ENCODE data around the gene PABPC1L. TPM values are rescaled to one million over a fixed set of nuclear protein-coding genes. Genes with fewer than 3 reads are reported as not detected.

Gene PABPC1L
- total RNA-seq, 1 experiment from 2014 or later: 90.7 TPM

DNA sequence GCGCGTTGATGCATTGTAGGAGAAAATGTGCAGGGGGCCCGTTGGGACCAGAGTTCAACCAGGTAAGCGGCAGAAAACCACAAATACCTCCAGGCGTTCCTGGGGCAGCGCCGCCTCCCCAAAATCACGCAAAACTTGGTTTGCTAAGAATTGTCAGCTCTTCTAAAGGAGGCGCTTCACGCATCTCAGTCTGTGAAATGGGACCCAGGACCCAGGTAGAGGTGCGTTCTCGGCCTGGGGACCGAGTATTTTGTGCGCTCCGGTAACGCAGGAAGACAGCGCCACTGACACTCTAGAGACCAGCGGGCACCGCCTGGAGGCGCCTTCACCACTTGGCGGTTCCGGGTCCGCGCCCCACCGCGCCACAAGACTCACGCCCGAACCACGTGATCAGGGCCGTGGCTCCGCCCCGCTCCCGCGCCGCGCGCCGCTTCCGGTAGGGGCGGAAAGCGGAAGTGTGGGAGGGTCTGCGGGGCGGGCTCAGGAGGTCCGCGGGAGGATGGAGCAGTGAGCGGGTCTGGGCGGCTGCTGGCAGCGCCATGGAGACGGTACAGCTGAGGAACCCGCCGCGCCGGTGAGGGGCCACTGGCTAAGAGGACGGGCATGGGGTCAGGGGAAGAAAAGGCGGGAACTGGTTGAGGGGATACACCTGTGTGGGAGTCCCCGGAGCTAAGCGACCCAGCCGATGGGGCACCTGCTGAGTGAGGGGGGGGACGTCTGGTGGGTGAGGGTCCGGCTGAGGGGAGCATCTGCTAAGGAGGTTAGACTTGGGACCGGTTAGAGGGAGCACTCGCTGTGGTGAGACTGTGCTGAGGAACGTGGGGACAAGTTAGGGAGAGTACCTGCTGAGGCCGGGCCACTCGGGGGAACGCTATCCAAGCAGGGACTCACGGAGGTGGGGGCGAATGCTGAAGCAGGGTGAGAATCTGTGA is 56.4 kb downstream of the PABPC1L start, which contains the start of gene STK4 (continued):
- TF ChIP-seq PRDM15 (CRISPR knock-in tag; IDR thresholded peaks at IDR 0.05): no peak
- no peak for TF ChIP-seq TEAD4 (CRISPR knock-in tag; IDR thresholded peaks at IDR 0.05)
- TF ChIP-seq FOXK1 (CRISPR knock-in tag; IDR thresholded peaks at IDR 0.05): peak; percentile 94
- peak; percentile 96 for TF ChIP-seq E2F5 (CRISPR knock-in tag; IDR thresholded peaks at IDR 0.05)
- no peak; the same call in 1 of the 2 replicates for TF ChIP-seq ESRRA (CRISPR knock-in tag; IDR thresholded peaks at IDR 0.05; ENCODE audit: borderline replicate concordance)
- TF ChIP-seq ATF3 (CRISPR knock-in tag; conservative IDR thresholded peaks at IDR 0.05): no peak
- TF ChIP-seq, protein P1, sequence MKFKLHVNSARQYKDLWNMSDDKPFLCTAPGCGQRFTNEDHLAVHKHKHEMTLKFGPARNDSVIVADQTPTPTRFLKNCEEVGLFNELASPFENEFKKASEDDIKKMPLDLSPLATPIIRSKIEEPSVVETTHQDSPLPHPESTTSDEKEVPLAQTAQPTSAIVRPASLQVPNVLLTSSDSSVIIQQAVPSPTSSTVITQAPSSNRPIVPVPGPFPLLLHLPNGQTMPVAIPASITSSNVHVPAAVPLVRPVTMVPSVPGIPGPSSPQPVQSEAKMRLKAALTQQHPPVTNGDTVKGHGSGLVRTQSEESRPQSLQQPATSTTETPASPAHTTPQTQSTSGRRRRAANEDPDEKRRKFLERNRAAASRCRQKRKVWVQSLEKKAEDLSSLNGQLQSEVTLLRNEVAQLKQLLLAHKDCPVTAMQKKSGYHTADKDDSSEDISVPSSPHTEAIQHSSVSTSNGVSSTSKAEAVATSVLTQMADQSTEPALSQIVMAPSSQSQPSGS (CRISPR knock-in tag; IDR thresholded peaks at IDR 0.05; ENCODE audit: borderline replicate concordance, low read depth): no peak
- no peak for TF ChIP-seq ZNF263 (CRISPR knock-in tag; IDR thresholded peaks at IDR 0.05; ENCODE audit: low read depth)
- TF ChIP-seq ERG (CRISPR knock-in tag; IDR thresholded peaks at IDR 0.05): no peak
- TF ChIP-seq, protein P2, sequence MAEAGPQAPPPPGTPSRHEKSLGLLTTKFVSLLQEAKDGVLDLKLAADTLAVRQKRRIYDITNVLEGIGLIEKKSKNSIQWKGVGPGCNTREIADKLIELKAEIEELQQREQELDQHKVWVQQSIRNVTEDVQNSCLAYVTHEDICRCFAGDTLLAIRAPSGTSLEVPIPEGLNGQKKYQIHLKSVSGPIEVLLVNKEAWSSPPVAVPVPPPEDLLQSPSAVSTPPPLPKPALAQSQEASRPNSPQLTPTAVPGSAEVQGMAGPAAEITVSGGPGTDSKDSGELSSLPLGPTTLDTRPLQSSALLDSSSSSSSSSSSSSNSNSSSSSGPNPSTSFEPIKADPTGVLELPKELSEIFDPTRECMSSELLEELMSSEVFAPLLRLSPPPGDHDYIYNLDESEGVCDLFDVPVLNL (CRISPR knock-in tag; IDR thresholded peaks at IDR 0.05; ENCODE audit: borderline replicate concordance, low read depth): no peak; the same call in 1 of the 2 replicates
- no peak for TF ChIP-seq ZNF138 (CRISPR knock-in tag; conservative IDR thresholded peaks at IDR 0.05)
- peak; percentile 97 for TF ChIP-seq SP1 (CRISPR knock-in tag; conservative IDR thresholded peaks at IDR 0.05)
- TF ChIP-seq, protein P3, sequence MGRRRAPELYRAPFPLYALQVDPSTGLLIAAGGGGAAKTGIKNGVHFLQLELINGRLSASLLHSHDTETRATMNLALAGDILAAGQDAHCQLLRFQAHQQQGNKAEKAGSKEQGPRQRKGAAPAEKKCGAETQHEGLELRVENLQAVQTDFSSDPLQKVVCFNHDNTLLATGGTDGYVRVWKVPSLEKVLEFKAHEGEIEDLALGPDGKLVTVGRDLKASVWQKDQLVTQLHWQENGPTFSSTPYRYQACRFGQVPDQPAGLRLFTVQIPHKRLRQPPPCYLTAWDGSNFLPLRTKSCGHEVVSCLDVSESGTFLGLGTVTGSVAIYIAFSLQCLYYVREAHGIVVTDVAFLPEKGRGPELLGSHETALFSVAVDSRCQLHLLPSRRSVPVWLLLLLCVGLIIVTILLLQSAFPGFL (CRISPR knock-in tag; IDR thresholded peaks at IDR 0.05; ENCODE audit: borderline replicate concordance): peak; percentile 47; the same call in 1 of the 2 replicates
- TF ChIP-seq ZNF317 (CRISPR knock-in tag; IDR thresholded peaks at IDR 0.05; ENCODE audit: borderline replicate concordance, low read depth): no peak
- TF ChIP-seq SOX15 (CRISPR knock-in tag; IDR thresholded peaks at IDR 0.05): no peak
- TF ChIP-seq, protein P4, sequence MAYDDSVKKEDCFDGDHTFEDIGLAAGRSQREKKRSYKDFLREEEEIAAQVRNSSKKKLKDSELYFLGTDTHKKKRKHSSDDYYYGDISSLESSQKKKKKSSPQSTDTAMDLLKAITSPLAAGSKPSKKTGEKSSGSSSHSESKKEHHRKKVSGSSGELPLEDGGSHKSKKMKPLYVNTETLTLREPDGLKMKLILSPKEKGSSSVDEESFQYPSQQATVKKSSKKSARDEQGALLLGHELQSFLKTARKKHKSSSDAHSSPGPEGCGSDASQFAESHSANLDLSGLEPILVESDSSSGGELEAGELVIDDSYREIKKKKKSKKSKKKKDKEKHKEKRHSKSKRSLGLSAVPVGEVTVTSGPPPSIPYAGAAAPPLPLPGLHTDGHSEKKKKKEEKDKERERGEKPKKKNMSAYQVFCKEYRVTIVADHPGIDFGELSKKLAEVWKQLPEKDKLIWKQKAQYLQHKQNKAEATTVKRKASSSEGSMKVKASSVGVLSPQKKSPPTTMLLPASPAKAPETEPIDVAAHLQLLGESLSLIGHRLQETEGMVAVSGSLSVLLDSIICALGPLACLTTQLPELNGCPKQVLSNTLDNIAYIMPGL (CRISPR knock-in tag; IDR thresholded peaks at IDR 0.05): peak; percentile 82

All from WTC11 (cell line).